H1 (cell line): ENCODE measurements around the gene ZNF646. TPM values are rescaled to one million over a fixed set of nuclear protein-coding genes. Genes with fewer than 3 reads are reported as not detected.

ENCODE experiments used
- CTCF ChIA-PET: fragments of 300-600 bp; sonication (Branson Sonifier 250); formaldehyde crosslinking; loops from one replicate; lab custom pipeline; 2021; ENCODE audit not compliant: partially characterized antibody; lab: Charles Lee
- POLR2A ChIA-PET: fragments of 300-600 bp; sonication (Branson Sonifier 250); formaldehyde crosslinking; loops from one replicate; lab custom pipeline; 2021; ENCODE audit warnings: inconsistent platforms; ENCODE audit not compliant: partially characterized antibody; lab: Charles Lee
- DNase-seq, 2 experiments: peaks; one replicate each; pipeline versions ENCODE4 v3.0.0 to v3.0.0-alpha.2; 2010 to 2022; ENCODE audit warnings: low spot score in 2 of 2, low read depth in 1 of 2, mixed read lengths in 1 of 2
- FAIRE-seq: peaks from 2 replicates; lab custom pipeline; 2011; peaks lifted over from hg19 to GRCh38; lab: Jason Lieb, UNC
- H2AFZ ChIP-seq: 2 replicates; pipeline ENCODE4 v1.8.1; 2012; ENCODE audit warnings: low read length, inconsistent platforms
- H2AK5ac ChIP-seq: 2 replicates; pipeline ENCODE4 v1.6.1; 2013; ENCODE audit warnings: low read depth, low read length
- H2BK120ac ChIP-seq: replicated peaks from 2 replicates; pipeline ENCODE3; 2013; ENCODE audit warnings: low read depth, low read length, inconsistent platforms
- H2BK12ac ChIP-seq: 2 replicates; pipeline ENCODE4 v1.6.1; 2013; ENCODE audit warnings: low read depth, low read length
- H2BK15ac ChIP-seq: 2 replicates; pipeline ENCODE4 v1.6.1; 2013; ENCODE audit warnings: low read length
- H2BK20ac ChIP-seq: 2 replicates; pipeline ENCODE4 v1.6.1; 2013; ENCODE audit warnings: low read length
- H2BK5ac ChIP-seq: 2 replicates; pipeline ENCODE4 v1.6.1; 2013; ENCODE audit warnings: low read depth, low read length
- H3K14ac ChIP-seq: 2 replicates; pipeline ENCODE4 v1.6.1; 2013; ENCODE audit warnings: inconsistent platforms; ENCODE audit not compliant: insufficient read length
- H3K18ac ChIP-seq: 2 replicates; pipeline ENCODE4 v1.6.1; 2013; ENCODE audit warnings: low read length; ENCODE audit errors: extremely low read depth
- H3K23ac ChIP-seq: 2 replicates; pipeline ENCODE4 v1.6.1; 2013; ENCODE audit warnings: inconsistent platforms; ENCODE audit not compliant: insufficient read length
- H3K23me2 ChIP-seq: 2 replicates; pipeline ENCODE4 v1.6.1; 2013; ENCODE audit warnings: low read depth, low read length
- H3K27ac ChIP-seq: 2 replicates; pipeline ENCODE4 v1.6.1; 2011; ENCODE audit warnings: low read depth, low read length, inconsistent platforms
- H3K27me3 ChIP-seq, 4 experiments: replicated peaks in 1 of 4; 1 replicate in 1 of 4; 2 replicates in 3 of 4; pipeline versions ENCODE4 v1.6.1 to v1.8.1; 2011 to 2013; ENCODE audit warnings: low read length in 3 of 4, mild to moderate bottlenecking in 3 of 4, inconsistent platforms in 2 of 4, mixed read lengths in 2 of 4, moderate library complexity in 1 of 4; ENCODE audit not compliant: control insufficient read depth in 3 of 4, insufficient read depth in 3 of 4; ENCODE audit errors: extremely low read depth in 1 of 4
- H3K36me3 ChIP-seq, 4 experiments: 2 replicates each; pipeline versions ENCODE4 v1.6.1 to v1.8.1; 2011 to 2013; ENCODE audit warnings: mild to moderate bottlenecking in 4 of 4, low read length in 3 of 4, moderate library complexity in 2 of 4, control low read depth in 1 of 4, inconsistent platforms in 1 of 4; ENCODE audit not compliant: insufficient read depth in 4 of 4, control insufficient read depth in 2 of 4
- H3K4ac ChIP-seq: replicated peaks from 2 replicates; pipeline ENCODE3; 2013; ENCODE audit warnings: low read length, low read depth, mixed read lengths, inconsistent platforms; ENCODE audit not compliant: insufficient read length
- H3K4me1 ChIP-seq, 4 experiments: replicated peaks in 1 of 4; 1 replicate in 1 of 4; 2 replicates in 3 of 4; pipeline versions ENCODE4 v1.6.1 to v1.8.1; 2011 to 2013; ENCODE audit warnings: low read length in 3 of 4, inconsistent platforms in 2 of 4, mixed read lengths in 1 of 4; ENCODE audit not compliant: insufficient read depth in 4 of 4, control insufficient read depth in 3 of 4
- H3K4me2 ChIP-seq, 2 experiments: 2 replicates each; pipeline versions ENCODE4 v1.6.1 to v1.8.1; 2011 to 2013; ENCODE audit warnings: low read depth in 2 of 2, low read length in 2 of 2, control low read depth in 1 of 2, inconsistent platforms in 1 of 2, mild to moderate bottlenecking in 1 of 2; ENCODE audit not compliant: insufficient read depth in 1 of 2
- H3K4me3 ChIP-seq, 4 experiments: fragments of 200-600, 300-600 bp in 1 of 4; sonication (generic), shearing (Covaris generic), sonication (Bioruptor Twin) in 1 of 4; 2 replicates each; pipeline versions ENCODE4 v1.5.1 to v1.8.1; 2011 to 2016; ENCODE audit warnings: low read length in 4 of 4, low read depth in 3 of 4, control low read depth in 2 of 4, inconsistent platforms in 2 of 4, mild to moderate bottlenecking in 2 of 4, mixed read lengths in 1 of 4, moderate library complexity in 1 of 4; ENCODE audit not compliant: insufficient read depth in 2 of 4; ENCODE audit errors: extremely low read depth in 1 of 4
- H3K56ac ChIP-seq: replicated peaks from 2 replicates; pipeline ENCODE3; 2013; ENCODE audit warnings: low read depth, mild to moderate bottlenecking, mixed read lengths, low read length, inconsistent platforms; ENCODE audit not compliant: insufficient read length
- H3K79me1 ChIP-seq: 2 replicates; pipeline ENCODE4 v1.6.1; 2013; ENCODE audit warnings: low read depth, low read length, control low read depth
- H3K79me2 ChIP-seq, 2 experiments: 2 replicates each; pipeline versions ENCODE4 v1.6.1 to v1.8.1; 2012 to 2013; ENCODE audit warnings: low read length in 2 of 2, mild to moderate bottlenecking in 2 of 2, inconsistent platforms in 1 of 2; ENCODE audit not compliant: insufficient read depth in 2 of 2, control insufficient read depth in 1 of 2
- H3K9ac ChIP-seq, 4 experiments: replicated peaks in 1 of 4; 1 replicate in 1 of 4; 2 replicates in 3 of 4; pipeline versions ENCODE4 v1.6.1 to v1.8.1; 2011 to 2013; ENCODE audit warnings: low read depth in 3 of 4, low read length in 3 of 4, control low read depth in 2 of 4, mild to moderate bottlenecking in 2 of 4, moderate library complexity in 2 of 4, inconsistent platforms in 1 of 4; ENCODE audit errors: extremely low read depth in 1 of 4
- H3K9me3 ChIP-seq, 2 experiments: 2 replicates each; pipeline versions ENCODE4 v1.6.1 to v1.8.1; 2012 to 2013; ENCODE audit warnings: mild to moderate bottlenecking in 2 of 2, moderate library complexity in 2 of 2, control low read depth in 1 of 2, inconsistent platforms in 1 of 2, low read depth in 1 of 2, low read length in 1 of 2, mixed read lengths in 1 of 2; ENCODE audit not compliant: insufficient read depth in 2 of 2
- H4K20me1 ChIP-seq, 2 experiments: replicated peaks in 1 of 2; 2 replicates each; pipeline versions ENCODE3 to v1.8.1; 2011 to 2013; ENCODE audit warnings: inconsistent platforms in 2 of 2, low read length in 2 of 2, mild to moderate bottlenecking in 1 of 2; ENCODE audit not compliant: insufficient read depth in 2 of 2, control insufficient read depth in 1 of 2
- H4K5ac ChIP-seq: 2 replicates; pipeline ENCODE4 v1.6.1; 2013; ENCODE audit warnings: low read length, low read depth, mixed read lengths, inconsistent platforms; ENCODE audit not compliant: insufficient read length
- H4K8ac ChIP-seq: 2 replicates; pipeline ENCODE4 v1.8.0; 2013; ENCODE audit warnings: mild to moderate bottlenecking, moderate library complexity, low read length, inconsistent platforms; ENCODE audit not compliant: insufficient read depth; ENCODE audit errors: extremely low read depth
- H4K91ac ChIP-seq: replicated peaks from 2 replicates; pipeline ENCODE3; 2013; ENCODE audit warnings: low read length, mixed read lengths, inconsistent platforms; ENCODE audit not compliant: insufficient read length
- CREB1 ChIP-seq: IDR thresholded peaks from 2 replicates; pipeline ENCODE4 v1.6.1; 2012; ENCODE audit warnings: inconsistent platforms
- FOSL1 ChIP-seq: IDR thresholded peaks from 2 replicates; pipeline ENCODE4 v1.6.1; 2011; ENCODE audit warnings: mild to moderate bottlenecking, low read depth, low read length, moderate library complexity; ENCODE audit not compliant: insufficient read depth
- HDAC2 ChIP-seq, 2 experiments: fragments of 300-600 bp in 1 of 2; sonication (generic) in 1 of 2; IDR thresholded peaks; 2 replicates each; pipeline ENCODE4 v1.6.1; 2011 to 2012; ENCODE audit warnings: low read depth in 2 of 2, low read length in 2 of 2, mild to moderate bottlenecking in 2 of 2, moderate library complexity in 2 of 2, borderline replicate concordance in 1 of 2, inconsistent platforms in 1 of 2
- MAX ChIP-seq: IDR thresholded peaks from 2 replicates; pipeline ENCODE4 v1.6.1; 2012; ENCODE audit warnings: inconsistent platforms
- RXRA ChIP-seq: IDR thresholded peaks from 2 replicates; pipeline ENCODE4 v1.6.1; 2011; ENCODE audit warnings: low read depth, mild to moderate bottlenecking, low read length, moderate library complexity; ENCODE audit not compliant: insufficient read depth
- SIN3A ChIP-seq, 2 experiments: IDR thresholded peaks in 1 of 2; conservative IDR thresholded peaks in 1 of 2; 2 replicates each; pipeline ENCODE4 v1.6.1; 2011 to 2012; ENCODE audit warnings: low read length in 2 of 2, improper control_type of control experiment in 1 of 2, low read depth in 1 of 2, mild to moderate bottlenecking in 1 of 2
- SP1 ChIP-seq: IDR thresholded peaks from 2 replicates; pipeline ENCODE4 v1.6.1; 2011; ENCODE audit warnings: low read depth, low read length
- SP4 ChIP-seq: IDR thresholded peaks from 2 replicates; pipeline ENCODE4 v1.6.1; 2012; ENCODE audit warnings: low read length, inconsistent platforms
- SUZ12 ChIP-seq: fragments of 200-600 bp; sonication (generic); IDR thresholded peaks from 2 replicates; pipeline ENCODE4 v1.6.1; 2012; ENCODE audit warnings: mild to moderate bottlenecking, inconsistent platforms, low read length, moderate library complexity, mixed read lengths
- TAF7 ChIP-seq: optimal IDR thresholded peaks from 2 replicates; pipeline ENCODE3; 2011; ENCODE audit warnings: low read depth, mild to moderate bottlenecking, inconsistent platforms, low read length, moderate library complexity, borderline replicate concordance
- TCF12 ChIP-seq: IDR thresholded peaks from 2 replicates; pipeline ENCODE4 v1.6.1; 2011; ENCODE audit warnings: low read depth, mild to moderate bottlenecking, low read length
- USF2 ChIP-seq: IDR thresholded peaks from 2 replicates; pipeline ENCODE4 v1.6.1; 2011; ENCODE audit warnings: low read length, improper control_type of control experiment
- WGBS, 2 experiments: shearing (Covaris generic) in 1 of 2; methylation state at CpG; one replicate each; pipeline versions ENCODE4 v1.1.6 to v1.1.7; 2013 to 2015; ENCODE audit warnings: low lambda C conversion rate in 2 of 2, mixed read lengths in 2 of 2, inconsistent platforms in 1 of 2, low coverage in 1 of 2, missing lambda C conversion rate in 1 of 2; ENCODE audit not compliant: insufficient replicate concordance in 2 of 2, insufficient coverage in 1 of 2, insufficient read length in 1 of 2; ENCODE audit errors: extremely low coverage in 1 of 2, missing lambda C conversion rate in 1 of 2; 5-methylcytosine and 5-hydroxymethylcytosine counted together
- polyA plus RNA-seq, 7 experiments: library from polyadenylated mRNA; depleted of rRNA in 3 of 7; stranded (reverse) in 5 of 7; unstranded in 2 of 7; fragments of >200 nt in 5 of 7; fragments of 200-250 nt in 2 of 7; gene quantifications; 1 replicate in 5 of 7; 2 replicates in 1 of 7; 4 replicates in 1 of 7; pipeline versions ENCODE4 v1.2.1 to v1.2.3, GENCODE V29; 2011 to 2013; ENCODE audit warnings: missing spikeins in 2 of 7, mixed read lengths in 2 of 7
- total RNA-seq: library from RNA; stranded (reverse); fragmentation: NEBNext Ultra II Directional; extraction: Animal tissue kit (Norgen Biotek cat#: 25700); gene quantifications from 2 replicates; pipeline ENCODE4 v1.2.1, GENCODE V29; 2021

ZNF646 gene
- total and polyA plus RNA-seq, 2 of the 8 experiments (the other 6 are each of a cell fraction or from before 2014, with no cell fraction given): 6.5 to 25.0 TPM

- peak overlapping the region in 1 of 2 experiments; percentile 85; a peak in 1 of 4 replicates for H3K4me2 ChIP-seq
- no peak overlapping the region for H2BK120ac ChIP-seq
- no peak overlapping the region for H2BK12ac ChIP-seq
- no peak overlapping the region for H2AFZ ChIP-seq
- H3K4ac ChIP-seq: no peak overlapping the region
- no peak overlapping the region for H2BK5ac ChIP-seq
- DNase-seq (no peak), FAIRE-seq (no peak)
- H3K79me2 ChIP-seq: peaks cover 0 to 7% of the 10 kb centered on the region in 2 experiments; a peak in 1 of 4 replicates
- H3K27ac ChIP-seq: no peak overlapping the region
- no peak for TF ChIP-seq SIN3A (conservative IDR thresholded peaks at IDR 0.05 in 1 of 2, IDR thresholded peaks at IDR 0.05 in 1 of 2; ENCODE audit: low read depth in 1 of 2, low read length in 2 of 2)
- no peak for TF ChIP-seq SUZ12
- TF ChIP-seq FOSL1: no peak
- no peak for TF ChIP-seq RXRA
- TF ChIP-seq MAX: no peak
- no peak for TF ChIP-seq TAF7
- no peak for TF ChIP-seq HDAC2 (IDR thresholded peaks at IDR 0.05; ENCODE audit: borderline replicate concordance in 1 of 2, low read depth in 2 of 2, low read length in 2 of 2)
- TF ChIP-seq TCF12: no peak
- TF ChIP-seq USF2: no peak
- TF ChIP-seq SP4: no peak
- no peak for TF ChIP-seq CREB1
- no peak for TF ChIP-seq SP1
- H3K79me1 ChIP-seq: peaks cover 10% of the 10 kb centered on the region
- no peak overlapping the region for H3K4me3 ChIP-seq
- POLR2A ChIA-PET: interaction anchor here (0.9 to 4.2 kb wide), 11 partner anchors 8 to 109 kb away, joined by 3 to 26 read pairs (median 5); partner anchors contain the start of genes FUS, KAT8, ZNF646 and ZNF668
- H3K9ac ChIP-seq: no peak overlapping the region
- H3K9me3 ChIP-seq: no peaks in the 10 kb centered on the region
- H4K8ac ChIP-seq: no peak overlapping the region
- WGBS, 2 experiments: 94% methylated on average over 5 of the region's 5 CpGs; no CpG with 5 or more reads in 1 of the 2 experiments
- H3K56ac ChIP-seq: no peak overlapping the region
- H3K23me2 ChIP-seq: peaks cover 10% of the 10 kb centered on the region
- peaks cover 0 to 15% (median 4%) of the 10 kb centered on the region in 4 experiments; a peak in 5 of 8 replicates for H3K36me3 ChIP-seq
- no peak overlapping the region for H3K23ac ChIP-seq
- no peak overlapping the region for H2AK5ac ChIP-seq
- H2BK20ac ChIP-seq: no peak overlapping the region
- H3K27me3 ChIP-seq: no peaks in the 10 kb centered on the region
- H3K14ac ChIP-seq: no peak overlapping the region
- no peak overlapping the region for H4K5ac ChIP-seq
- no peak overlapping the region for H3K18ac ChIP-seq
- H2BK15ac ChIP-seq: no peak overlapping the region
- H4K20me1 ChIP-seq: peaks cover 8 to 20% of the 10 kb centered on the region in 2 experiments
- CTCF ChIA-PET: interaction anchor here (0.8 to 2.3 kb wide), 8 partner anchors 8 to 108 kb away, joined by 3 to 10 read pairs (median 4); partner anchors contain the start of gene HSD3B7
- H3K4me1 ChIP-seq: peaks cover 0 to 9% (median 3%) of the 10 kb centered on the region in 4 experiments; a peak in 4 of 7 replicates
- no peak overlapping the region for H4K91ac ChIP-seq
These were observed 18.1 kb downstream of the ZNF646 start for GRCh38 chr16:31092330-31092729.
